Osteoblast (primary cell): ENCODE data around the gene CREB1. TPM values are rescaled to one million over a fixed set of nuclear protein-coding genes. Genes with fewer than 3 reads are reported as not detected.

Source experiments
- DNase-seq: peaks from one replicate; pipeline ENCODE4 v3.0.0; 2011; ENCODE audit warnings: low spot score, mixed read lengths; ENCODE audit not compliant: insufficient read length; ENCODE audit errors: missing footprints
- H2AFZ ChIP-seq: 2 replicates; pipeline ENCODE4 v1.6.0; 2011; ENCODE audit warnings: mild to moderate bottlenecking, low read length
- H3K27ac ChIP-seq: 2 replicates; pipeline ENCODE4 v1.5.1; 2011; ENCODE audit warnings: mild to moderate bottlenecking, low read depth, low read length, moderate library complexity
- H3K27me3 ChIP-seq: 2 replicates; pipeline ENCODE4 v1.6.0; 2012; ENCODE audit warnings: mild to moderate bottlenecking, control low read depth, inconsistent platforms, low read length, moderate library complexity; ENCODE audit not compliant: insufficient read depth
- H3K36me3 ChIP-seq: 2 replicates; pipeline ENCODE4 v1.5.1; 2011; ENCODE audit warnings: mild to moderate bottlenecking, low read length, control low read depth, moderate library complexity; ENCODE audit not compliant: insufficient read depth
- H3K4me1 ChIP-seq: 2 replicates; pipeline ENCODE4 v1.5.1; 2011; ENCODE audit warnings: mild to moderate bottlenecking, low read length, control low read depth, moderate library complexity; ENCODE audit not compliant: insufficient read depth
- H3K4me2 ChIP-seq: 2 replicates; pipeline ENCODE4 v1.6.0; 2011; ENCODE audit warnings: mild to moderate bottlenecking, low read length; ENCODE audit not compliant: insufficient read depth
- H3K4me3 ChIP-seq: fragments of 200-600 bp; sonication (generic); 3 replicates; pipeline ENCODE4 v1.5.1; 2012; ENCODE audit warnings: mild to moderate bottlenecking, low read length, inconsistent platforms; ENCODE audit not compliant: insufficient read depth
- H3K79me2 ChIP-seq: 2 replicates; pipeline ENCODE4 v1.6.0; 2012; ENCODE audit warnings: mild to moderate bottlenecking, low read length, control low read depth, inconsistent platforms; ENCODE audit not compliant: insufficient read depth
- H3K9me3 ChIP-seq: 2 replicates; pipeline ENCODE4 v1.5.1; 2011; ENCODE audit warnings: low read depth, low read length, control low read depth
- H4K20me1 ChIP-seq: 2 replicates; pipeline ENCODE4 v1.6.0; 2012; ENCODE audit warnings: mild to moderate bottlenecking, low read length, control low read depth; ENCODE audit not compliant: insufficient read depth
- CTCF ChIP-seq: IDR thresholded peaks from 2 replicates; pipeline ENCODE4 v1.5.1; 2011; ENCODE audit warnings: mild to moderate bottlenecking, low read depth, low read length, moderate library complexity; ENCODE audit errors: extremely low read depth
- total RNA-seq: library from RNA; depleted of rRNA; stranded (reverse); fragments of >200 nt; gene quantifications from 2 replicates; pipeline ENCODE4 v1.2.3, GENCODE V29; 2012

CREB1 gene
- total RNA-seq, 1 donor: 38.4 TPM

- no peak for DNase-seq
- Histone ChIP-seq H3K4me2 (no peak overlapping the region), H3K4me3 (no peak overlapping the region), H4K20me1 (no peaks in the 10 kb centered on the region), H3K27me3 (no peaks in the 10 kb centered on the region), H3K4me1 (peaks cover 18% of the 10 kb centered on the region), H3K79me2 (no peaks in the 10 kb centered on the region), H3K36me3 (peaks cover 5% of the 10 kb centered on the region), H2AFZ (no peak overlapping the region), H3K9me3 (no peaks in the 10 kb centered on the region), H3K27ac (no peak overlapping the region)
- no peak for TF ChIP-seq CTCF
Observed at GRCh38 chr2:207614824-207615223, 85.1 kb downstream of the CREB1 start.

GRCh38 chr2:207616185-207616584 is 86.4 kb downstream of the CREB1 start:
- H3K36me3 ChIP-seq: peaks cover 5% of the 10 kb centered on the region
- H3K79me2 ChIP-seq: no peaks in the 10 kb centered on the region
- peak; percentile 66 for DNase-seq
- peak overlapping the region; percentile 95 for H3K27ac ChIP-seq
- H4K20me1 ChIP-seq: no peaks in the 10 kb centered on the region
- H3K4me2 ChIP-seq: no peak overlapping the region
- no peak overlapping the region for H2AFZ ChIP-seq
- H3K4me1 ChIP-seq: peaks cover 18% of the 10 kb centered on the region
- H3K4me3 ChIP-seq: no peak overlapping the region
- TF ChIP-seq CTCF: no peak
- no peaks in the 10 kb centered on the region for H3K27me3 ChIP-seq
- no peaks in the 10 kb centered on the region for H3K9me3 ChIP-seq

GRCh38 chr2:207617011-207617671 is 87.4 kb downstream of the CREB1 start:
- TF ChIP-seq CTCF: no peak
- H3K4me3 ChIP-seq: no peak overlapping the region

GRCh38 chr2:207619764-207620203 is 90.0 kb downstream of the CREB1 start:
- no peaks in the 10 kb centered on the region for H4K20me1 ChIP-seq
- no peaks in the 10 kb centered on the region for H3K27me3 ChIP-seq
- H3K4me3 ChIP-seq: no peak overlapping the region
- no peak overlapping the region for H3K27ac ChIP-seq
- H3K4me1 ChIP-seq: peaks cover 24% of the 10 kb centered on the region
- peaks cover 3% of the 10 kb centered on the region for H3K79me2 ChIP-seq
- H3K36me3 ChIP-seq: peaks cover 13% of the 10 kb centered on the region
- no peak overlapping the region for H3K4me2 ChIP-seq
- no peak for DNase-seq
- TF ChIP-seq CTCF: no peak
- H3K9me3 ChIP-seq: no peaks in the 10 kb centered on the region
- H2AFZ ChIP-seq: no peak overlapping the region

More at GRCh38 chr2:207617011-207617671, 87.4 kb downstream of the CREB1 start:
- peaks cover 8% of the 10 kb centered on the region for H3K36me3 ChIP-seq
- peak overlapping the region; percentile 47 for H3K4me2 ChIP-seq
- H3K27me3 ChIP-seq: no peaks in the 10 kb centered on the region
- no peaks in the 10 kb centered on the region for H4K20me1 ChIP-seq
- H3K4me1 ChIP-seq: peaks cover 18% of the 10 kb centered on the region
- peak; percentile 92 for DNase-seq
- peak overlapping the region; percentile 95 for H3K27ac ChIP-seq
- no peaks in the 10 kb centered on the region for H3K79me2 ChIP-seq
- H3K9me3 ChIP-seq: no peaks in the 10 kb centered on the region
- peak overlapping the region; percentile 58 for H2AFZ ChIP-seq
